Activated CD4-positive, alpha-beta memory T cell treated with anti-CD3 and anti-CD28 coated beads, Interleukin-2, amount 10 ng/mL, durations not matched to agents 7 days and 5 days (primary cell): Measurements from ENCODE around the gene TRIB2. TPM values are rescaled to one million over a fixed set of nuclear protein-coding genes. Genes with fewer than 3 reads are reported as not detected.

Experiments used
- CTCF ChIA-PET: fragments of 350-600 bp; sonication (Branson Sonifier 250); formaldehyde crosslinking; loops from one replicate; lab custom pipeline; 2021; ENCODE audit warnings: antibody characterized with exemption, inconsistent platforms; lab: Charles Lee
- POLR2A ChIA-PET: fragments of 350-600 bp; sonication (Branson Sonifier 250); formaldehyde crosslinking; loops from one replicate; lab custom pipeline; 2021; ENCODE audit warnings: antibody characterized with exemption; lab: Charles Lee
- DNase-seq: peaks from one replicate; pipeline ENCODE4 v3.0.0-alpha.2; 2020
- H3K27ac Mint-ChIP-seq: one replicate; pipeline ENCODE4 v1.8.0; 2021; ENCODE audit warnings: mild to moderate bottlenecking, mixed read lengths
- H3K27me3 Mint-ChIP-seq: one replicate; pipeline ENCODE4 v1.8.0; 2021; ENCODE audit warnings: mixed read lengths
- H3K36me3 Mint-ChIP-seq: one replicate; pipeline ENCODE4 v1.8.0; 2021; ENCODE audit warnings: low read depth, mixed read lengths
- H3K4me1 Mint-ChIP-seq: one replicate; pipeline ENCODE4 v1.8.0; 2021; ENCODE audit warnings: mixed read lengths
- H3K4me3 Mint-ChIP-seq: one replicate; pipeline ENCODE4 v1.8.0; 2021; ENCODE audit warnings: mild to moderate bottlenecking, mixed read lengths
- H3K9me3 Mint-ChIP-seq: one replicate; pipeline ENCODE4 v1.8.0; 2021; ENCODE audit warnings: mixed read lengths
- total RNA-seq, 2 experiments: library from RNA; stranded (reverse); gene quantifications; one replicate each; pipeline ENCODE4 v1.2.3, GENCODE V29; 2021

TRIB2 gene
- total RNA-seq, 2 experiments from 2014 or later: 62.8 to 68.3 TPM

GRCh38 chr2:12725233-12726187 is 8.8 kb downstream of the TRIB2 start:
- DNase-seq: no peak
- Mint-ChIP-seq H3K36me3 (peaks cover 76% of the 10 kb centered on the region), H3K4me3 (no peak overlapping the region), H3K27me3 (no peaks in the 10 kb centered on the region), H3K27ac (no peak overlapping the region), H3K4me1 (peaks cover 85% of the 10 kb centered on the region), H3K9me3 (no peaks in the 10 kb centered on the region)
- POLR2A ChIA-PET: interaction anchor here (0.8 to 4.5 kb wide), 3 partner anchors 8 to 224 kb away, joined by 3 to 42 read pairs (median 5); partner anchors contain the start of gene TRIB2
- CTCF ChIA-PET: interaction anchor here (5.3 to 5.6 kb wide), 2 partner anchors 8 to 206 kb away, joined by 29 to 46 read pairs; partner anchors contain the start of gene TRIB2

GRCh38 chr2:12726271-12726670 is 9.5 kb downstream of the TRIB2 start:
- H3K27ac Mint-ChIP-seq: peak overlapping the region; percentile 10
- no peak overlapping the region for H3K4me3 Mint-ChIP-seq
- POLR2A ChIA-PET: interaction anchor here (0.8 to 4.5 kb wide), 3 partner anchors 9 to 225 kb away, joined by 3 to 42 read pairs (median 5); partner anchors contain the start of gene TRIB2
- H3K36me3 Mint-ChIP-seq: peaks cover 81% of the 10 kb centered on the region
- H3K9me3 Mint-ChIP-seq: no peaks in the 10 kb centered on the region
- DNase-seq: no peak
- peaks cover 82% of the 10 kb centered on the region for H3K4me1 Mint-ChIP-seq
- H3K27me3 Mint-ChIP-seq: no peaks in the 10 kb centered on the region
- CTCF ChIA-PET: interaction anchor here (3.7 to 5.3 kb wide), 2 partner anchors 9 to 205 kb away, joined by 23 to 46 read pairs; partner anchors contain the start of gene TRIB2

- no peak for DNase-seq
- H3K4me1 Mint-ChIP-seq: peaks cover 76% of the 10 kb centered on the region
- H3K36me3 Mint-ChIP-seq: peaks cover 85% of the 10 kb centered on the region
- CTCF ChIA-PET: interaction anchor here (3.7 to 5.3 kb wide), 2 partner anchors 10 to 204 kb away, joined by 23 to 46 read pairs; partner anchors contain the start of gene TRIB2
- no peak overlapping the region for H3K4me3 Mint-ChIP-seq
- POLR2A ChIA-PET: interaction anchor here (1.8 to 4.5 kb wide), 3 partner anchors 10 to 238 kb away, joined by 5 to 42 read pairs (median 7); partner anchors contain the start of gene TRIB2
- H3K27me3 Mint-ChIP-seq: no peaks in the 10 kb centered on the region
- H3K27ac Mint-ChIP-seq: peak overlapping the region; percentile 73
- H3K9me3 Mint-ChIP-seq: no peaks in the 10 kb centered on the region
Observed at GRCh38 chr2:12727065-12727464, 10.3 kb downstream of the TRIB2 start.

GRCh38 chr2:12727641-12728040 is 10.9 kb downstream of the TRIB2 start:
- CTCF ChIA-PET: interaction anchor here (0.6 to 5.3 kb wide), 4 partner anchors 11 to 279 kb away, joined by 5 to 46 read pairs (median 21); partner anchors contain the start of gene TRIB2
- peaks cover 84% of the 10 kb centered on the region for H3K36me3 Mint-ChIP-seq
- peak overlapping the region; percentile 28 for H3K4me3 Mint-ChIP-seq
- no peaks in the 10 kb centered on the region for H3K9me3 Mint-ChIP-seq
- peak overlapping the region; percentile 73 for H3K27ac Mint-ChIP-seq
- no peak for DNase-seq
- POLR2A ChIA-PET: interaction anchor here (1.1 to 4.5 kb wide), 5 partner anchors 7 to 238 kb away, joined by 3 to 42 read pairs (median 7); partner anchors contain the start of gene TRIB2
- H3K4me1 Mint-ChIP-seq: peaks cover 70% of the 10 kb centered on the region
- no peaks in the 10 kb centered on the region for H3K27me3 Mint-ChIP-seq

- H3K27ac Mint-ChIP-seq: peak overlapping the region; percentile 73
- ChIA-PET CTCF (interaction anchor here (1.3 to 5.3 kb wide), 5 partner anchors 9 to 279 kb away, joined by 4 to 46 read pairs (median 19); partner anchors contain the start of gene TRIB2), POLR2A (interaction anchor here (0.8 to 4.5 kb wide), 8 partner anchors 8 to 279 kb away, joined by 3 to 42 read pairs (median 4); partner anchors contain the start of gene TRIB2)
- H3K4me3 Mint-ChIP-seq: peak overlapping the region; percentile 28
- DNase-seq: peak; percentile 81
- H3K9me3 Mint-ChIP-seq: no peaks in the 10 kb centered on the region
- H3K27me3 Mint-ChIP-seq: no peaks in the 10 kb centered on the region
- peaks cover 81% of the 10 kb centered on the region for H3K36me3 Mint-ChIP-seq
- peaks cover 66% of the 10 kb centered on the region for H3K4me1 Mint-ChIP-seq
Observed at GRCh38 chr2:12728221-12728777, 11.6 kb downstream of the TRIB2 start.

- Mint-ChIP-seq H3K4me3 (no peak overlapping the region), H3K4me1 (peaks cover 52% of the 10 kb centered on the region), H3K27ac (no peak overlapping the region), H3K36me3 (peaks cover 72% of the 10 kb centered on the region), H3K9me3 (no peaks in the 10 kb centered on the region), H3K27me3 (no peaks in the 10 kb centered on the region)
- POLR2A ChIA-PET: interaction anchor here (1.5 kb wide), 1 partner anchor 8 kb away, joined by 3 read pairs; no protein-coding TSS in a partner anchor
- DNase-seq: no peak
- CTCF ChIA-PET: interaction anchor here (2.9 to 5.3 kb wide), 2 partner anchors 13 to 277 kb away, joined by 19 to 46 read pairs; partner anchors contain the start of gene TRIB2
Observed at GRCh38 chr2:12730265-12730664, 13.5 kb downstream of the TRIB2 start.

GRCh38 chr2:12731701-12732280 is 15.1 kb downstream of the TRIB2 start:
- H3K4me3 Mint-ChIP-seq: no peak overlapping the region
- H3K27me3 Mint-ChIP-seq: no peaks in the 10 kb centered on the region
- no peaks in the 10 kb centered on the region for H3K9me3 Mint-ChIP-seq
- peaks cover 37% of the 10 kb centered on the region for H3K4me1 Mint-ChIP-seq
- no peak overlapping the region for H3K27ac Mint-ChIP-seq
- no peak for DNase-seq
- ChIA-PET POLR2A (no interaction called here), CTCF (no interaction called here)
- H3K36me3 Mint-ChIP-seq: peaks cover 67% of the 10 kb centered on the region

GRCh38 chr2:12732651-12733050 is 15.9 kb downstream of the TRIB2 start:
- no peak overlapping the region for H3K27ac Mint-ChIP-seq
- no peak for DNase-seq
- H3K4me3 Mint-ChIP-seq: no peak overlapping the region
- H3K27me3 Mint-ChIP-seq: no peaks in the 10 kb centered on the region
- no peaks in the 10 kb centered on the region for H3K9me3 Mint-ChIP-seq
- POLR2A ChIA-PET: no interaction called here
- CTCF ChIA-PET: interaction anchor here (1.1 kb wide), 1 partner anchor 199 kb away, joined by 3 read pairs; no protein-coding TSS in a partner anchor
- H3K36me3 Mint-ChIP-seq: peaks cover 65% of the 10 kb centered on the region
- H3K4me1 Mint-ChIP-seq: peaks cover 28% of the 10 kb centered on the region

- DNase-seq: no peak
- ChIA-PET CTCF (interaction anchor here (0.8 to 1.1 kb wide), 2 partner anchors 198 to 274 kb away, joined by 3 read pairs; no protein-coding TSS in a partner anchor), POLR2A (interaction anchor here (0.7 to 1.2 kb wide), 3 partner anchors 12 to 18 kb away, joined by 3 to 4 read pairs (median 3); no protein-coding TSS in a partner anchor)
- Mint-ChIP-seq H3K4me1 (peaks cover 16% of the 10 kb centered on the region), H3K27ac (no peak overlapping the region), H3K27me3 (no peaks in the 10 kb centered on the region), H3K36me3 (peaks cover 59% of the 10 kb centered on the region), H3K4me3 (no peak overlapping the region), H3K9me3 (no peaks in the 10 kb centered on the region)
Observed at GRCh38 chr2:12733846-12734245, 17.1 kb downstream of the TRIB2 start.

- POLR2A ChIA-PET: interaction anchor here (1.2 kb wide), 1 partner anchor 13 kb away, joined by 3 read pairs; no protein-coding TSS in a partner anchor
- no peak overlapping the region for H3K4me3 Mint-ChIP-seq
- H3K27ac Mint-ChIP-seq: no peak overlapping the region
- DNase-seq: no peak
- H3K9me3 Mint-ChIP-seq: no peaks in the 10 kb centered on the region
- no peaks in the 10 kb centered on the region for H3K27me3 Mint-ChIP-seq
- peaks cover 61% of the 10 kb centered on the region for H3K36me3 Mint-ChIP-seq
- CTCF ChIA-PET: no interaction called here
- peaks cover 14% of the 10 kb centered on the region for H3K4me1 Mint-ChIP-seq
Observed at GRCh38 chr2:12734914-12735654, 18.3 kb downstream of the TRIB2 start.

- Mint-ChIP-seq H3K27me3 (no peaks in the 10 kb centered on the region), H3K4me3 (no peak overlapping the region), H3K4me1 (peaks cover 7% of the 10 kb centered on the region), H3K9me3 (no peaks in the 10 kb centered on the region), H3K36me3 (peaks cover 67% of the 10 kb centered on the region), H3K27ac (no peak overlapping the region)
- ChIA-PET POLR2A (interaction anchor here (1.1 kb wide), 1 partner anchor 8 kb away, joined by 3 read pairs; no protein-coding TSS in a partner anchor), CTCF (interaction anchor here (1.3 to 1.4 kb wide), 2 partner anchors 9 to 21 kb away, joined by 4 to 5 read pairs; partner anchors contain the start of gene TRIB2)
- no peak for DNase-seq
Observed at GRCh38 chr2:12737297-12737696, 20.6 kb downstream of the TRIB2 start.
